OCI-LY1 (cell line): ENCODE data around the gene RABGAP1.

Experiments
- H2AFZ ChIP-seq: fragments of 200-600 bp; sonication (generic), shearing (Covaris generic); 2 replicates; pipeline ENCODE4 v1.6.0; 2014; ENCODE audit warnings: antibody characterized with exemption, mild to moderate bottlenecking, low read length
- H3F3A ChIP-seq: fragments of 200-600 bp; sonication (generic), shearing (Covaris generic); 2 replicates; pipeline ENCODE4 v1.6.0; 2014; ENCODE audit warnings: mild to moderate bottlenecking, antibody characterized with exemption, low read length, moderate library complexity; ENCODE audit not compliant: insufficient read depth
- H3K27ac ChIP-seq: fragments of 200-600 bp; sonication (generic); 2 replicates; pipeline ENCODE4 v1.5.1; 2014; ENCODE audit warnings: low read length, mixed run types, mild to moderate bottlenecking, low read depth; ENCODE audit not compliant: poor library complexity, severe bottlenecking
- H3K27me3 ChIP-seq: fragments of 200-600 bp; sonication (generic); 2 replicates; pipeline ENCODE4 v1.6.0; 2014; ENCODE audit warnings: antibody characterized with exemption, mild to moderate bottlenecking, low read length, moderate library complexity; ENCODE audit not compliant: insufficient read depth
- H3K36me3 ChIP-seq: fragments of 200-600 bp; sonication (generic); 2 replicates; pipeline ENCODE4 v1.6.1; 2014; ENCODE audit warnings: mild to moderate bottlenecking, antibody characterized with exemption, low read length, moderate library complexity, mixed read lengths; ENCODE audit not compliant: insufficient read depth
- H3K4me1 ChIP-seq: fragments of 200-600 bp; sonication (generic); 2 replicates; pipeline ENCODE4 v1.5.1; 2014; ENCODE audit warnings: mild to moderate bottlenecking, low read length, moderate library complexity; ENCODE audit not compliant: insufficient read depth, severe bottlenecking
- H3K4me2 ChIP-seq: fragments of 200-600 bp; sonication (generic), shearing (Covaris generic); 2 replicates; pipeline ENCODE4 v1.6.1; 2014; ENCODE audit warnings: low read length
- H3K4me3 ChIP-seq: fragments of 200-600 bp; sonication (generic); 2 replicates; pipeline ENCODE4 v1.5.1; 2014; ENCODE audit warnings: low read length, low read depth, mild to moderate bottlenecking, mixed read lengths; ENCODE audit not compliant: poor library complexity, severe bottlenecking
- H3K79me2 ChIP-seq: fragments of 200-600 bp; shearing (Covaris generic); 2 replicates; pipeline ENCODE4 v1.6.1; 2016; ENCODE audit warnings: mixed run types, low read length, mixed read lengths; ENCODE audit not compliant: insufficient read depth
- H3K9ac ChIP-seq: fragments of 200-600 bp; sonication (generic), shearing (Covaris generic); 2 replicates; pipeline ENCODE4 v1.6.1; 2014; ENCODE audit warnings: mild to moderate bottlenecking, low read length, mixed read lengths
- H3K9me2 ChIP-seq: fragments of 200-600 bp; sonication (generic), shearing (Covaris generic); 2 replicates; pipeline ENCODE4 v1.6.1; 2014; ENCODE audit warnings: low read depth, mild to moderate bottlenecking, low read length, mixed read lengths
- H3K9me3 ChIP-seq: fragments of 200-600 bp; shearing (Covaris generic); 2 replicates; pipeline ENCODE4 v1.6.1; 2014; ENCODE audit warnings: low read length, mixed read lengths
- H4K20me1 ChIP-seq: fragments of 200-600 bp; sonication (generic), shearing (Covaris generic); 2 replicates; pipeline ENCODE4 v1.6.0; 2016; ENCODE audit warnings: mild to moderate bottlenecking, low read length; ENCODE audit not compliant: insufficient read depth
- CTCF ChIP-seq: fragments of 200-600 bp; sonication (generic), shearing (Covaris generic); IDR thresholded peaks from 2 replicates; pipeline ENCODE4 v1.5.1; 2017; ENCODE audit warnings: mild to moderate bottlenecking, antibody characterized with exemption, low read length, moderate library complexity, mixed read lengths
- EZH2 ChIP-seq: fragments of 200-600 bp; sonication (generic), shearing (Covaris generic); IDR thresholded peaks from 2 replicates; pipeline ENCODE4 v1.8.0; 2017; ENCODE audit warnings: borderline replicate concordance, mixed run types, mild to moderate bottlenecking, antibody characterized with exemption, low read length, moderate library complexity, mixed read lengths

RABGAP1 gene

DNA sequence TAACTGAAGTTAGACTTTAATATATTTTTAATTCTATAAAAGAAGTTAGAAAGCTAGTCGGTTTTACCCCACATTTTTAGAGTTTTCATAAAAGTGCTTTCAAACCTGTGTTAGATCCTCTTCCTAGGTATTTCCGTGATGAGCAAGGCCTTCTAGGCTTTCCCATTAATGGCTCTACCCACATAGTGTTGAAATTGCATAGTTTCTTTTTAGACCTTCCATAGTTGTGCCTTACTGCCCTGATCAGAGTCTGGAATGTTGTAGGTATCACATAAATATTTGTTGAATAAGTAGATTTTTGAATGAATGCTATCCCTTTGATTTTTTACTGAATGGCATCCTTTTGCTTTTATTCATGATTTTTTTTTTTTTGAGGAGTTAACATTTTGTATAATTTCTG lies 47.3 kb downstream of the RABGAP1 start:
- H3K36me3 ChIP-seq = peaks cover 49% of the 10 kb centered on the region

DNA sequence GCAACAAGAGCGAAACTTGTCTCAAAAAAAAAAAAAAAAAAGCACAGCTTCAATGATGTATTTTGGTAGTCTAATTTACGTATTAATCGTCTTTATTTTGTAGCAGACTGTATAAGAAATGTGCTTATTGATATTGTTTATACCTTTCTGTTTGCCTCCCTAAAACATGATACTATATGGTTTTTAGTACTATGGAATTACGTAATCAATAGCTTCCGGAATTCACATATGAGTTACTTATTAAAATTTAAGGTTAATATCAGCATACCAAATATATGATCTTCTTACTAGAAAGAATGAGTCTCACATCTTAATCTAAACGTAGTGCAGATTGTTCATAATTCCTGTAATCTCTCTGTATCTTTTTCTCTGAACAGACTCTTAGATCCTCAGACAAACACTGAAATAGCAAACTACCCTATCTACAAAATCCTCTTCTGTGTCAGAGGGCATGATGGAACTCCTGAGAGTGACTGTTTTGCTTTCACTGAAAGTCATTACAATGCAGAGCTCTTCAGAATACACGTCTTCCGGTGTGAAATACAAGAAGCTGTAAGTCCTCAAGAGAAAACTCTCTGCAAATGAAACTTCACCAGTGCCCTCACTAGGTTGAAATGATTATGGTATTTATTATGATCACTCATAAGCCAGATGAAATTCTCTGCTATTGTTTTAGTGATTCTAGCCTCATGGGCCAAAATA lies 48.3 kb downstream of the RABGAP1 start:
- Histone ChIP-seq H3K4me3 (no peak overlapping the region), H3K9me2 (no peaks in the 10 kb centered on the region), H3K9ac (no peak overlapping the region), H2AFZ (no peak overlapping the region), H3K4me1 (no peaks in the 10 kb centered on the region), H3K9me3 (no peaks in the 10 kb centered on the region), H3K79me2 (no peaks in the 10 kb centered on the region), H3F3A (no peaks in the 10 kb centered on the region), H3K27me3 (no peaks in the 10 kb centered on the region), H4K20me1 (no peaks in the 10 kb centered on the region), H3K27ac (no peak overlapping the region), H3K4me2 (no peak overlapping the region), H3K36me3 (peaks cover 46% of the 10 kb centered on the region)
- no peak for TF ChIP-seq EZH2
- no peak for TF ChIP-seq CTCF

More for the DNA sequence above, 47.3 kb downstream of the RABGAP1 start:
- no peaks in the 10 kb centered on the region for H3K4me1 ChIP-seq
- no peaks in the 10 kb centered on the region for H4K20me1 ChIP-seq
- no peaks in the 10 kb centered on the region for H3K9me3 ChIP-seq
- no peak overlapping the region for H3K9ac ChIP-seq
- no peak overlapping the region for H3K4me2 ChIP-seq
- no peaks in the 10 kb centered on the region for H3K9me2 ChIP-seq
- H3K4me3 ChIP-seq = no peak overlapping the region
- H3K27ac ChIP-seq = no peak overlapping the region
- H3K27me3 ChIP-seq = no peaks in the 10 kb centered on the region
- no peak for TF ChIP-seq EZH2
- no peak for TF ChIP-seq CTCF
- H3K79me2 ChIP-seq = no peaks in the 10 kb centered on the region
- H3F3A ChIP-seq = no peaks in the 10 kb centered on the region
- H2AFZ ChIP-seq = no peak overlapping the region

GRCh38 chr9:122991370-122991830 lies 50.6 kb downstream of the RABGAP1 start:
- Histone ChIP-seq H3F3A (no peaks in the 10 kb centered on the region), H3K27ac (no peak overlapping the region), H3K79me2 (no peaks in the 10 kb centered on the region), H3K4me3 (no peak overlapping the region), H3K9me2 (no peaks in the 10 kb centered on the region), H3K9me3 (no peaks in the 10 kb centered on the region), H2AFZ (no peak overlapping the region), H4K20me1 (no peaks in the 10 kb centered on the region), H3K4me2 (no peak overlapping the region), H3K9ac (no peak overlapping the region), H3K36me3 (peaks cover 42% of the 10 kb centered on the region), H3K4me1 (no peaks in the 10 kb centered on the region), H3K27me3 (no peaks in the 10 kb centered on the region)
- TF ChIP-seq EZH2 (no peak), CTCF (peak; percentile 54)
